HEK293 (cell line): Measurements from ENCODE around the gene YPEL1.

ENCODE experiments used
- CTCF ChIP-seq: fragments of 450-650 bp; formaldehyde crosslinking; IDR thresholded peaks from 2 replicates; pipeline ENCODE4 v1.5.1; 2016; ENCODE audit warnings: missing biosample characterization, missing genetic modification characterization
- ZBTB6 ChIP-seq: fragments of 450-650 bp; formaldehyde crosslinking; IDR thresholded peaks from 2 replicates; pipeline ENCODE4 v1.5.1; 2017; ENCODE audit warnings: missing biosample characterization, missing genetic modification characterization
- ZFP3 ChIP-seq: fragments of 450-650 bp; formaldehyde crosslinking; IDR thresholded peaks from 2 replicates; pipeline ENCODE4 v1.5.1; 2016; ENCODE audit warnings: low read depth, missing biosample characterization, missing genetic modification characterization
- ZNF121 ChIP-seq: fragments of 450-650 bp; formaldehyde crosslinking; IDR thresholded peaks from 2 replicates; pipeline ENCODE4 v1.5.1; 2016; ENCODE audit warnings: missing biosample characterization, missing genetic modification characterization
- ZNF510 ChIP-seq: fragments of 450-650 bp; formaldehyde crosslinking; IDR thresholded peaks from 2 replicates; pipeline ENCODE4 v1.5.1; 2018; ENCODE audit warnings: mild to moderate bottlenecking, missing genetic modification characterization, missing biosample characterization; ENCODE audit not compliant: insufficient replicate concordance
- ZNF558 ChIP-seq: fragments of 450-650 bp; formaldehyde crosslinking; IDR thresholded peaks from 2 replicates; pipeline ENCODE4 v1.5.1; 2016; ENCODE audit warnings: missing biosample characterization, missing genetic modification characterization
- ZSCAN23 ChIP-seq: fragments of 450-650 bp; formaldehyde crosslinking; IDR thresholded peaks from 2 replicates; pipeline ENCODE4 v1.5.1; 2016; ENCODE audit warnings: missing biosample characterization, missing genetic modification characterization

- TF ChIP-seq ZSCAN23 (no peak), CTCF (no peak), ZNF510 (no peak), ZNF558 (tag by site-specific recombination) (no peak), ZBTB6 (tag by site-specific recombination) (no peak), ZFP3 (tag by site-specific recombination) (no peak), ZNF121 (tag by site-specific recombination) (no peak)
Measured at GRCh38 chr22:21657020-21657359, 78.6 kb downstream of the YPEL1 start.
